ENCODE data around the gene GRID1. TPM values are rescaled to one million over a fixed set of nuclear protein-coding genes. Genes with fewer than 3 reads are reported as not detected.

Gene GRID1
- total RNA-seq, 4 donors from 2014 or later, result 0.40 to 1.9 (median 1.00) TPM

DNA sequence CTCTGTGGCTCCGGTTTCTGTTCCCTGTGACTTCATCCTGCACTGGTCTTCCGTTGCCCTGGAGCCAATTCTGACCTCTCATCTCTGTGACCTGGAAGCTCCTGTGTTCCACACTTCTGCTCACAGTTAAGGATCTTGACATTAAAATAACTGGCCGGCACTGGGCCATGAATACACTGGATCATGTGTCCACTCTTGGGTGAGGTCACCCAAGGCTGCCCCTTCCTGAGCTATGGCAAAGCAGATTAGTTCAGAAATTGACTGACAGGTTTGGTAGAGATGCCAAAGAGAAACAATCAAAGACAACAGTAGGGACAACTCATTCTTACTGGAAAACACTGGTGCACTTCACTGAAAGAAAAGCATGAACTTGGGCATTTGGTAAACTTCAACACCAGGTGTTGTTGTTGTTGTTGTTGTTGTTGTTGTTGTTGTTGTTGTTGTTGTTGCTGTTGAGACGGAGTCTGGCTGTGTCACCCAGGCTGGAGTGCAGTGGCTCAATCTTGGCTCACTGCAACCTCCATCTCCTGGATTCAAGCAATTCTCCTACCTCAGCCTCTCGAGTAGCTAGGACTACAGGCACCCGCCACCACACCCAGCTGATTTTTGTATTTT lies 36.7 kb upstream of the GRID1 start:
- DNase-seq, result no peak
- 74% methylated on average over 6 of the region's 6 CpGs; no CpG with 5 or more reads in 1 of the 2 donors for WGBS, 2 donors (ENCODE audit: low coverage in 1 of 2)
- peaks cover 9 to 30% (median 26%) of the 10 kb centered on the region in 4 donors for H3K4me1 ChIP-seq
- H3K27me3 ChIP-seq, result peaks cover 24% of the 10 kb centered on the region
- H3K9me3 ChIP-seq, result no peaks in the 10 kb centered on the region
- in situ Hi-C loops (cut with MboI; ENCODE audit: low pct_ligation_motif_present in 1 of 4, low pct_unique_long_range_greater_than_20kb in 1 of 4, low sequenced_read_pairs in 3 of 4), result no loop called here
- H3K4me3 ChIP-seq, result no peak overlapping the region
- no peak overlapping the region for H3K27ac ChIP-seq
- no peaks in the 10 kb centered on the region for H3K36me3 ChIP-seq
- intact Hi-C loops (cut with DNase I; ENCODE audit: low total_unique reads), result loop anchor here (2.0 kb wide), 1 partner anchor 268 kb away; no protein-coding TSS in a partner anchor
- TF ChIP-seq POLR2A (IDR thresholded peaks at IDR 0.05), result no peak

- TF ChIP-seq EP300 (IDR thresholded peaks at IDR 0.05; ENCODE audit: low read depth) (no peak), POLR2AphosphoS5 (IDR thresholded peaks at IDR 0.05) (no peak)
- H3K36me3 ChIP-seq, result no peaks in the 10 kb centered on the region
- intact Hi-C loops (cut with DNase I; ENCODE audit: low total_unique reads), result loop anchor here (2.0 kb wide), 1 partner anchor 268 kb away; no protein-coding TSS in a partner anchor
- in situ Hi-C loops (cut with MboI; ENCODE audit: low pct_ligation_motif_present in 1 of 4, low pct_unique_long_range_greater_than_20kb in 1 of 4, low sequenced_read_pairs in 3 of 4), result no loop called here
- 44% methylated on average over 18 of the region's 18 CpGs; no CpG with 5 or more reads in 1 of the 2 donors for WGBS, 2 donors (ENCODE audit: low coverage in 1 of 2)
- peaks cover 24% of the 10 kb centered on the region for H3K27me3 ChIP-seq
- H3K4me3 ChIP-seq, result no peak overlapping the region
- H3K27ac ChIP-seq, result peak overlapping the region in 2 of 4 donors; percentile 1 to 94
- H3K4me1 ChIP-seq, result peaks cover 9 to 30% (median 26%) of the 10 kb centered on the region in 4 donors
- DNase-seq, result no peak
- no peaks in the 10 kb centered on the region for H3K9me3 ChIP-seq
Measured at GRCh38 chr10:86402283-86402941, 35.8 kb upstream of the GRID1 start.

DNA sequence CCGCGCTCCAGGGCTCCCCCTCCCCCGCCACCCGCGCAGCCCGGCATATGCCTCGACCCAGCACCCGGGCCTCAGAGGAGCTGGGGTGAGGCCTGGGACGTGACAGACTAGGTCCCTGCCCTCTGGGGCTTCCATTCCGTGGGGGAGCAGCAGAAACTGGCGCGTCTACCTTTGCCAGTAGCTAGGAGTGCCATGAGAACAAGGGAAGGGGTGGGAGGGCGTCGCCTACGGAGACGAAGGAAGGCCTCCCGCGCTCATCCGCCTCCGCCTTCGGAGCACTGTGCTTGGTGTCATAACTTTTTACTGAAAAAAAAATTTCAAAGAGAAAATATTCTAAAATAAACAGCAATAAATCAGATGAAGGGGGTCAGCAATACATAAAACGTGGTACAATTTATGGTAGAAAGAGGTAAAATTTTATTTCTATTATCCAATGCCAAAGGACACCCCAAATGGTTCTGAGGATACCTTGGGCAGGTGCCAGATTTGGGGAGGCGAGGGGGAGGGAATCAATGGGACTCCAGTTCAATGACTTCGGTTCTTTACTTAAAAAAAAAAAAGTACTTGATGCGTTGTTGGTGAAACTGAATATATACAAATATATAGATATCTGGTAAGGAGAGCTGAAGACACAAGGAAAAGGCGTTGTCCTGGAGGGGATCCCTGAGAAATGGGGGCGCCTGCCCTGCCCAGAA lies 35.1 kb upstream of the GRID1 start:
- Histone ChIP-seq H3K4me3 (peak overlapping the region; percentile 33 to 71 (median 60)), H3K27me3 (peaks cover 24% of the 10 kb centered on the region), H3K9me3 (no peaks in the 10 kb centered on the region), H3K36me3 (no peaks in the 10 kb centered on the region), H3K27ac (peak overlapping the region; percentile 80 to 94 (median 87)), H3K4me1 (peaks cover 9 to 30% (median 26%) of the 10 kb centered on the region in 4 donors)
- DNase-seq, result peak; percentile 28
- intact Hi-C loops (cut with DNase I; ENCODE audit: low total_unique reads), result loop anchor here (2.0 kb wide), 1 partner anchor 269 kb away; no protein-coding TSS in a partner anchor
- TF ChIP-seq POLR2AphosphoS5 (IDR thresholded peaks at IDR 0.05) (no peak), POLR2A (IDR thresholded peaks at IDR 0.05) (no peak), EP300 (IDR thresholded peaks at IDR 0.05; ENCODE audit: low read depth) (no peak)
- TF ChIP-seq, protein P1, sequence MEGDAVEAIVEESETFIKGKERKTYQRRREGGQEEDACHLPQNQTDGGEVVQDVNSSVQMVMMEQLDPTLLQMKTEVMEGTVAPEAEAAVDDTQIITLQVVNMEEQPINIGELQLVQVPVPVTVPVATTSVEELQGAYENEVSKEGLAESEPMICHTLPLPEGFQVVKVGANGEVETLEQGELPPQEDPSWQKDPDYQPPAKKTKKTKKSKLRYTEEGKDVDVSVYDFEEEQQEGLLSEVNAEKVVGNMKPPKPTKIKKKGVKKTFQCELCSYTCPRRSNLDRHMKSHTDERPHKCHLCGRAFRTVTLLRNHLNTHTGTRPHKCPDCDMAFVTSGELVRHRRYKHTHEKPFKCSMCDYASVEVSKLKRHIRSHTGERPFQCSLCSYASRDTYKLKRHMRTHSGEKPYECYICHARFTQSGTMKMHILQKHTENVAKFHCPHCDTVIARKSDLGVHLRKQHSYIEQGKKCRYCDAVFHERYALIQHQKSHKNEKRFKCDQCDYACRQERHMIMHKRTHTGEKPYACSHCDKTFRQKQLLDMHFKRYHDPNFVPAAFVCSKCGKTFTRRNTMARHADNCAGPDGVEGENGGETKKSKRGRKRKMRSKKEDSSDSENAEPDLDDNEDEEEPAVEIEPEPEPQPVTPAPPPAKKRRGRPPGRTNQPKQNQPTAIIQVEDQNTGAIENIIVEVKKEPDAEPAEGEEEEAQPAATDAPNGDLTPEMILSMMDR (IDR thresholded peaks at IDR 0.05), result no peak
- in situ Hi-C loops (cut with MboI; ENCODE audit: low pct_ligation_motif_present in 1 of 4, low pct_unique_long_range_greater_than_20kb in 1 of 4, low sequenced_read_pairs in 3 of 4), result no loop called here
- WGBS, 2 donors (ENCODE audit: low coverage in 1 of 2), result 11 to 12% methylated on average over 11 to 27 of the region's 27 CpGs

DNA sequence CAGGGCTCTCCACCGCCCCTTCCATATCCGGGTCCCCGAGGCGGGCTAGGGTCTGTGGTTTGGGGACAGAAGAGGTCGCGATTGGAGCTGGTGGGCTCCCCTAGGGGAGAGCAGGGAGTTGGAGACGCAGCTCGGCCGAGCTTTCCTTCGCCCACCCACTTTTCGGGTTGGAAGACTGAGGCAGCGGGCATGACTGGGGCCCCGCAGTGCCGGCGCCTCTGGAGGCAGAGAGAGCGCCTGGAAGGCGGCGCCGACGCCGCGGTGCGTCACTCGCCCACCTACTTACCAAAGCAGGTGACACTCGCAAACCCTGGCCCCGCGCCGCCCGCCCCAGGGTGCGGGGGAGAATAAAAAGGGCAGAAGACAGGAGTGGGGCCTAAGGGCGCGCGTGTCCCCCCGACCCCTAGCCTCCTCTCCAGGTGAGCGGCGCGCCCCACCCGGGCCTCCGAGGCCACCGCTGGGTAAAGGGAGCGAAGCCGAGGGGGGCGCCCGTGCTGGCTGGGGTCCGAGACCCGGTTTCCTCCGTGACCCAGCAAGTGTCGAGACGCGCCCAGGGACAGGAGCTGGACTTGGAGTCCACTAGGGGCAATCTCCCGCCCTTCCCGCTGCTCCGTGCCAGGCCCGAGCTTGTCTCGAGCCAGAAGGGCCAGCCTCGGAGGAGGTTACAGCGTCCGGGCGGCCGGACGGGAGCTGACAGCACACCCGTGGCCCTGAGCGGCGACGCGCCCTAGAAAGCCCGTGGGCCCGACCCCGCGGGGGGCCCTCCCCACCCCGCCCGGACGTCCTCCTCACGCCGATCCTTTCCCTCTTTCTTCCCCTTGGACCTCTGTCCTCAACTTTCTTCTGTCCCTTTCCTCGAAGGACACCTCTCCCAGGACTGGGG lies 34.4 kb upstream of the GRID1 start:
- H3K4me1 ChIP-seq, result peaks cover 9 to 30% (median 26%) of the 10 kb centered on the region in 4 donors
- peak; percentile 59 for DNase-seq
- H3K27ac ChIP-seq, result peak overlapping the region; percentile 80 to 94 (median 87)
- in situ Hi-C loops (cut with MboI; ENCODE audit: low pct_ligation_motif_present in 1 of 4, low pct_unique_long_range_greater_than_20kb in 1 of 4, low sequenced_read_pairs in 3 of 4), result no loop called here
- H3K36me3 ChIP-seq, result no peaks in the 10 kb centered on the region
- peak overlapping the region; percentile 33 to 71 (median 60) for H3K4me3 ChIP-seq
- TF ChIP-seq, protein P1 (IDR thresholded peaks at IDR 0.05), result peak in 3 of 5 experiments; percentile 7 to 16 (median 15)
- TF ChIP-seq POLR2AphosphoS5 (IDR thresholded peaks at IDR 0.05), result no peak
- H3K27me3 ChIP-seq, result peaks cover 24% of the 10 kb centered on the region
- H3K9me3 ChIP-seq, result no peaks in the 10 kb centered on the region
- intact Hi-C loops (cut with DNase I; ENCODE audit: low total_unique reads), result no loop called here
- 1% methylated on average over 65 of the region's 76 CpGs; no CpG with 5 or more reads in 1 of the 2 donors for WGBS, 2 donors (ENCODE audit: low coverage in 1 of 2)
